K562 (cell line): Measurements from ENCODE around the gene SH3BP5L. TPM values are rescaled to one million over a fixed set of nuclear protein-coding genes. Genes with fewer than 3 reads are reported as not detected.

Source experiments
- CAMTA2 ChIP-seq: fragments of 250-450 bp; sonication (Bioruptor Pico); conservative IDR thresholded peaks from 2 replicates; pipeline ENCODE4 v1.5.1; 2022
- CHCHD3 ChIP-seq: fragments of 250-450 bp; sonication (Bioruptor Pico); IDR thresholded peaks from 2 replicates; pipeline ENCODE4 v2.1.2; 2022; ENCODE audit warnings: mild to moderate bottlenecking
- CREM ChIP-seq: IDR thresholded peaks from 2 replicates; pipeline ENCODE4 v1.6.1; 2014; ENCODE audit warnings: antibody characterized with exemption, low read depth
- FOXP1 ChIP-seq: sonication (generic); formaldehyde crosslinking; IDR thresholded peaks from 2 replicates; pipeline ENCODE4 v1.8.0; 2022; ENCODE audit warnings: mild to moderate bottlenecking, missing genetic modification reagents
- HMGXB4 ChIP-seq: sonication (generic); formaldehyde crosslinking; IDR thresholded peaks from 2 replicates; pipeline ENCODE4 v1.8.1; 2023; ENCODE audit warnings: mild to moderate bottlenecking, missing genetic modification reagents
- KLF10 ChIP-seq: fragments of 250-450 bp; sonication (Bioruptor Pico); IDR thresholded peaks from 2 replicates; pipeline ENCODE4 v1.6.1; 2021; ENCODE audit warnings: matching md5 sums
- KLF13 ChIP-seq: fragments of 450-650 bp; IDR thresholded peaks from 2 replicates; pipeline ENCODE4 v1.6.1; 2016; ENCODE audit warnings: missing genetic modification characterization, low read depth, mild to moderate bottlenecking, missing compliant biosample characterization, moderate library complexity, borderline replicate concordance
- LARP7 ChIP-seq: fragments of 450-650 bp; IDR thresholded peaks from 2 replicates; pipeline ENCODE4 v1.6.1; 2016
- MTA2 ChIP-seq: fragments of 450-650 bp; IDR thresholded peaks from 2 replicates; pipeline ENCODE4 v1.6.1; 2016; ENCODE audit warnings: low read depth
- PKNOX1 ChIP-seq: fragments of 450-650 bp; IDR thresholded peaks from 2 replicates; pipeline ENCODE4 v1.6.1; 2016
- REST ChIP-seq, 2 experiments: fragments of 450-650 bp; formaldehyde crosslinking in 1 of 2; IDR thresholded peaks; 2 replicates each; pipeline versions ENCODE4 v1.4.0 to v1.6.1; 2014 to 2020; ENCODE audit warnings: mild to moderate bottlenecking in 2 of 2, borderline replicate concordance in 1 of 2, low read depth in 1 of 2
- SP2 ChIP-seq: IDR thresholded peaks from 2 replicates; pipeline ENCODE4 v1.6.1; 2011; ENCODE audit warnings: mild to moderate bottlenecking, low read depth, low read length, moderate library complexity; ENCODE audit not compliant: poor library complexity, severe bottlenecking; ENCODE audit errors: extremely low read depth
- TRIM24 ChIP-seq, 2 experiments: fragments of 450-650 bp; IDR thresholded peaks; 2 replicates each; pipeline ENCODE4 v1.6.1; 2016
- ZNF124 ChIP-seq: sonication (generic); formaldehyde crosslinking; IDR thresholded peaks from 2 replicates; pipeline ENCODE4 v1.8.1; 2022; ENCODE audit warnings: missing genetic modification reagents
- ZNF133 ChIP-seq: fragments of 250-450 bp; sonication (Bioruptor Pico); IDR thresholded peaks from 2 replicates; pipeline ENCODE4 v1.4.0; 2020; ENCODE audit warnings: mild to moderate bottlenecking
- polyA plus RNA-seq, 8 experiments: library from polyadenylated mRNA; depleted of rRNA in 4 of 8; stranded (reverse) in 5 of 8; unstranded in 3 of 8; fragments of >200 nt; fragmentation: Nextera tagmentation in 2 of 8; fragmentation: Illumina TruSeq in 1 of 8; extraction: Ambion mirVana in 2 of 8; extraction: Trizol in 1 of 8; gene quantifications; 2 replicates each; pipeline versions ENCODE4 v1.2.1 to v1.2.3, GENCODE V29; 2011 to 2014; ENCODE audit warnings: inconsistent platforms in 1 of 8, missing spikeins in 1 of 8
- total RNA-seq, 7 experiments: library from RNA; depleted of rRNA in 6 of 7; stranded (reverse); fragments of >200 nt in 6 of 7; fragmentation: Illumina TruSeq in 2 of 7; extraction: Trizol in 2 of 7; gene quantifications; 2 replicates each; pipeline versions ENCODE4 v1.2.1 to v1.2.3, GENCODE V29; 2011 to 2021; ENCODE audit warnings: low replicate concordance in 1 of 7

Gene SH3BP5L
- total and polyA plus RNA-seq, 9 of the 15 experiments (the other 6 are each of a cell fraction or from before 2014, with no cell fraction given), result 1.9 to 26.5 (median 15.8) TPM

- 0 out of 2 replicates have a peak, but pooled peaks have one; percentile 42 for TF ChIP-seq PKNOX1
- TF ChIP-seq ZNF133 (CRISPR knock-in tag), result no peak
- no peak for TF ChIP-seq ZNF124 (CRISPR knock-in tag)
- no peak; a peak in 1 of 4 replicates for TF ChIP-seq TRIM24 (IDR thresholded peaks at IDR 0.05)
- no peak for TF ChIP-seq MTA2
- peak; percentile 52; the same call in 1 of the 2 replicates for TF ChIP-seq REST (IDR thresholded peaks at IDR 0.05; ENCODE audit: borderline replicate concordance)
- no peak; the same call in 1 of the 2 replicates for TF ChIP-seq REST (CRISPR knock-in tag; IDR thresholded peaks at IDR 0.05; ENCODE audit: low read depth)
- 0 out of 2 replicates have a peak, but pooled peaks have one; percentile 72 for TF ChIP-seq LARP7
- peak; percentile 90 for TF ChIP-seq CREM
- TF ChIP-seq KLF10 (CRISPR knock-in tag), result no peak
- peak; percentile 8 for TF ChIP-seq SP2
- TF ChIP-seq CHCHD3 (CRISPR knock-in tag), result no peak; the same call in 1 of the 2 replicates
- TF ChIP-seq KLF13, result 0 out of 2 replicates have a peak, but pooled peaks have one; percentile 29
- TF ChIP-seq FOXP1 (CRISPR knock-in tag), result peak; percentile 80
- TF ChIP-seq CAMTA2 (CRISPR knock-in tag), result no peak
- 0 out of 2 replicates have a peak, but pooled peaks have one; percentile 0 for TF ChIP-seq HMGXB4 (CRISPR knock-in tag)
Measured at GRCh38 chr1:248825909-248826760, at the start of gene SH3BP5L (continued).
